Pulmonary artery endothelial cell (primary cell): ENCODE measurements around the gene PDZD2. TPM values are rescaled to one million over a fixed set of nuclear protein-coding genes. Genes with fewer than 3 reads are reported as not detected.

Source experiments
- DNase-seq: peaks from one replicate; pipeline ENCODE4 v3.0.0-alpha.2; 2011; ENCODE audit warnings: low read depth, low spot score
- total RNA-seq: library from RNA; depleted of rRNA; stranded (reverse); fragments of >200 nt; gene quantifications from 2 replicates; pipeline ENCODE4 v1.2.3, GENCODE V29; 2014

Gene PDZD2
- total RNA-seq, 1 donor from 2014 or later: 1.6 TPM

- no peak for DNase-seq
These were observed 279.8 kb downstream of the PDZD2 start for GRCh38 chr5:31918739-31919138.

- no peak for DNase-seq
These were observed 282.9 kb downstream of the PDZD2 start for GRCh38 chr5:31921852-31922305.

DNA sequence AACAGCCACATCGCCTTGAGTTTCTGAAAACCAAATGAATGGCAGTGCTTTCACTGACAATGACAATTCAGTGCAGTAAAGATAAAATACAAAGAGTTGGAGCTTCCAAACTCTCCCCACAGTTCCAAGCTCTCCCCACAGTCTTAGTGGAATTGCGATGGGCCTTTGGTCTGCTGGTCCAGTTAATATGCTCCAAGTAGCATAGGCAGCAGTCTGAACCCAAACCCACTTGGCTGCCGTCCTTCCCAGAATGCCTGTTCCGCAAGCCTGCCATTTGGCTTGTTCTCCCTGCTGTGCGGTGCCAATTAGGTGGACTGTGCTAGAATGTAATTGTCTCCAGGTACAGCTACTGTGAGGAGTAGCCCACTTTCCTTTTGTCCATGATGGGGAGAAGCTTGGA is 285.1 kb downstream of the PDZD2 start:
- DNase-seq: no peak

DNA sequence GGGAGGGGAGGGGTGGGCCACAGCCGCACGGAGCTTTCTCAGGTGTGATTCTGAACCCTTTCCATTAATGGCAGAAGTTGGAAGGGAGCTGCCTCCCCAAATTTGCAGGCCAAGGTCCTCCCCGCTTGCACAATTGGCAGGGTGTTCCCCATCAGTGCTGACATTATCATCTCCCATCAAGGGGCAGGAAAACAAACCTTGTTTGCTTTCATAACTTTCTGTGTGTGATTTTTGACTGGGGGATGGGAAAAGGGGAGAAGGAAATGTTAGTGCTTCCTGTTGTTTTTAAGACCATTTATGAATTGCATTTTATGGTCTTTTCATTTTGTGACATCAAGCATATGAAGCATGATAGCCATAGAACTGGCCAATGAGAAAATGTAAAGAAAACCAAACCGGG is 292.9 kb downstream of the PDZD2 start:
- no peak for DNase-seq

GRCh38 chr5:31934156-31934555 is 295.2 kb downstream of the PDZD2 start:
- DNase-seq: no peak

DNA sequence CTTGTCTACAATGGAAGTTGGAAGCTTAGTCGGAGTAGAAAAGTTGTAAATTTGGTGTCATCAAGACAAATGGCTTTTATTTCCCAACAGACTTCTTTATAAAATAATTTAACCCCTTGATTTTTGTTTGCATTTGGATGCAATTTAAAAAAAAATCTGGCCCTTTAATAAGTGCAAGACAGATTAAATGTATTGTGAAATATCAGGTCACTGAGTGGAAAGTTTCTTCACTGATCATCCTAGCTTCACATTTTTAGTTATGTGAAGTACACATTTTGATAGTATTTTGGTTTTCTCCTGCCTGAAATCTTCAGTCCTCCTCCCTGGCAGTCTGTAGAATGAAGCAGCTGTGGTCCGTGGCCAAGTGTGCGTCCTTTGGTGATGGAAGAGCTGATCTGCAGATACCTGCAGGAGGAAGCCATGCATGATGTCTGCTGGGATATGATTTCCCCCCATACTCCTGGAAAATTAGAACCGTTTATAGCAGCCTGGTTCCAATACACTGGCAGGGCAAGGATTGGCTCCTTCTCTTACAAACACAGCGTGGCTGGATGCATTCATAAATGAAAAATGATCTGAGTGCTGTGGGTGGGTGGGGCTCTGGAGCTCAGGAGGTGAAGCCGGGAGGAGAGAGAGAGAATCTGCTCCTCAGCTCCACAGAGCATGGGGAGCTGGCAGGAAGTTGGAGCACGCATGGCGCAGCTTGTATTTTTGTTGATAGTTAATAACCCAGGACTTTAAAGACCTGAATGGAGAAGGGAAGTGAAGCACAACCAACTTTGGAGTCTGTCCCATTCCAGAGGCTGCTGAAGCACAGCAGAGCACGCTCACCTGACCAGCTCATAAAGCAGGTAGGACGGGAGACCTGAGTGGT is 296.8 kb downstream of the PDZD2 start:
- no peak for DNase-seq

DNA sequence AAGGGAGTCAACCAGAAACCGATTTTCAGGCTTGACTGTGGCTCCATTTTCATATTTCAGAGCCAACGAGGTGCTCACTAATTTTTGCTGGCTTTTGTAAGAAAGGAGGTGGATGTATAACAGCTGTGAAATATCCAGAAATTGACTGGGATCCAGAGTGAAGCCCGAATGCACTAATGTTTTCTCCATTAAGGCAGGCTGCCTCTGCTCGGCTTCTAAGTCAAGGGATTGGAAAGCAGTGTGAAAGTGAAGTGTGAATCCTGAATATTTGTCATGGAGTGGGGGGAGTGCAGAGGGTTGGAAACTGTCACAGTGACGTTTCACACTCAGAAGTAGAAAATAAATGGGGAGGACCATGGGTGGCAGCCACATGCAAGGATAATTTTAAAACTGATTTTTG is 297.8 kb downstream of the PDZD2 start:
- no peak for DNase-seq

GRCh38 chr5:31937226-31937625 is 298.3 kb downstream of the PDZD2 start:
- DNase-seq: no peak

DNA sequence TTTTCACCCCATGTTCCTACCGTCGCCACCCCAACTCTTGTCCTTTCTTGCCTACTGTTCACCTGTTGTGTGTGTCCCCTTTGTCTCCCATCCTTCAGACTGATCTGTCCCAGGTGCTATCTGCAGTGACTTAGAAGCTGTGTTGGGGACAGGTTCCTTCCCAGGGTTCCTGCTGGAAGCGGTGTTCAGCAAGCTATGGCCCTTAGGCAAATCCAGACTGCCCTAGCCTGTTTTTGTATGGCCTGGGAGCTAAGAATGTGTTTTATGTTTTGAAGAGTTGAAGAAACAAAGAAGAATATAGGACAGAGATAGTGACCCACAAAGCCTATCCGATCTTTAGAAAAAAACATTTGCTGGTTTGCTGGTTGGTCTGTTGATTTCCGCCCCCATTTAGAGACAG is 298.8 kb downstream of the PDZD2 start:
- DNase-seq: no peak

- DNase-seq: no peak
These were observed 300.2 kb downstream of the PDZD2 start for GRCh38 chr5:31939151-31939550.

DNA sequence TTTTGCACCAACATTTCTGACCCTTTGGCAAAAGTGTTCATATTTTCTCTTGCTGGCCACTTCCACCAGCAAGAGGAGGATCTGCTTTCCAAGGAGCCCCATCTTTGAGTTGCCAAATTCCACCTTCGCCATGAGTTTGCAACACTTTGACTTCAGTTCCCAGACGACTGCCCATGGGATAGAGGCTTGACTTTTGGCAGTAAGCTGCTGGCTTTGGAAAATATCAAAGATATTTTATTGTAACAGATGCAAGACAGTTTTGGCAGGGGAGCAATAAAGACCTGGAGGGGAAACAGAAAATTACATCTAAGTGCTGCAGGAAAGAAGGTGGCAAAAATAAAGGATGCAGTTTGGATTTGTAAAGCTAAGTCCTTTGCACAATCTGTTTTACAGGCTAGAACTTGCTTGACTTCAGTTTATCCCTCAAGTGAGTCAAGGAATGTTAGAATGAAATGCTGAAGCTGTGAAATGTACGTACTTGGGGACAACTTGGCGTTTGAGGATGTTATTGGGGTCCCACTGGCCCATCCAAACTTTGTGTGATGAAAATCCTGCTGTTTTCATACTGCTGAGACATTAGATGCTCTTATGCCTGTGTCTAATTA is 302.3 kb downstream of the PDZD2 start:
- DNase-seq: no peak

- no peak for DNase-seq
These were observed 303.6 kb downstream of the PDZD2 start for GRCh38 chr5:31942546-31942945.

DNA sequence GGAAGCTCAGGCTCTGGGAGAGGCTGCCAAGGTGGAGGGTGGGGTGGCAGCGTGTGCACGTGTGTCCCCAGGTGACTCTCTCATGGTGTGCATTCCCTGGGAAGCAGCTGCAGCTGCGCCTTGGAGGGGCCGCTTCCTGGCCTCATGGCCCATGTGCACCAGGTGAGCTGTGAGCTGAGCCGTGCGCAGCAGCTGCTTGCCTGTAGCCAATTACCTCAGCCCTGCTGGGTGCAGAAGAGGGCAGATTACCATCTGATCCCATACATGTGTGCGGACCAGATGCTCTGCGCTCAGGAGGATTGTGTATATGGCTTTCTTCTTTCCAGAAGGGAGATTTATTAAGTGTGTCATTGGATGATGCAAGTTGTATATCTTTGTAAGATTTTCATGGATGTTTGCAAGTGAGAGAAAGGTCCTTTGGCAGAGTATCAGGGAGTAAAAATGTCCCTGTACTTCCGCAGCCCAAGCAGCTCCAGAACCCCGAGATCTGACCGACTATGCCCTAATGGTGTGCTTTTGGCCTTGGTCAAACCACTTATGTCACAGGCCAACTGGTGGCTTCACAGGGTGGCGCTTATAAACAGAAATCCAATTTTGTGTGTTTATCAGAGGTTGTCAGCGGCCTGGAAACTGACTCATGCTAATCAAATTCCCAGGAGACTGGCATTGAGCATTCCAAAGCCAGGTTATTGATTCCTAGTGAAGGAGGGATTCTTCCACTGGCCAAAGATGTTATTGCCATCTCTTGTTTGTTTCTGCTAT is 305.9 kb downstream of the PDZD2 start:
- DNase-seq: no peak

DNA sequence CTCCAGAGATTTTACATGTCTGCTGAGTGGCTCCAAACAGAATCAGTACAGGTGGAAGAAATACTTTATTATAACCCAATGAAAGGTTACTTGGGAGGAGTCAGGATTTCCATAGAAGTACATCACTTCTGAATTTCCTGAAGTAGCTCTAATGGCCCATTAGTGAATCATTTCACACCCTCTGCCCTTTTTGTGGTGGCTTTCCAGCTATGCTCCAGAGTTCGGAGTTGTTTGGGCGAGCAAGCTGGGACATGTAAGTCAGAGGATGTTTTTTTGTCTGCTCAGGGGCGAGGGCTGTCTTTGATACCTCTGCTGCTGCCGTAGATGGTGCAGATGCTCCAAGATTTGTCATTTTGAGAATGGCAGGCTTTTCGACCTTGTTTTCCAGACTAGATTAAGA is 309.1 kb downstream of the PDZD2 start:
- no peak for DNase-seq

DNA sequence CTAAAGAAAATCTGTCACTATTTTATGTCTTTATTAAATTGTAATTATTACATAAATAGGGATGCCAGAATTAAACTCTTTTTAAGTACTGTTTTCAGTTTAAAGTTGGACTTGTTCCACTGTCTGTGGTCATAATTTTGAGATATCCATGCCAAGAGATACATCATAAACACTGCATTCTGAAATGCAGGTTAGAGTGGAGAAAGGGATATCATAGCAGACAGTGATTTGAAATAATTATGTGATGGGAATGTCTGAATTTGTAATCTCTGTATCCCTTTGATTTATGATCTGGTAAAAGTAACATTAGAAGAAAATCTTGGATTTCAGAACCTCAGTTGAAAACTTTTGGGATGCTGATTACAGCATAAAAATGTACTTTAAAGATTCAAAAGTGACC is 313.1 kb downstream of the PDZD2 start:
- DNase-seq: no peak

GRCh38 chr5:31954091-31954490 is 315.2 kb downstream of the PDZD2 start:
- no peak for DNase-seq

DNA sequence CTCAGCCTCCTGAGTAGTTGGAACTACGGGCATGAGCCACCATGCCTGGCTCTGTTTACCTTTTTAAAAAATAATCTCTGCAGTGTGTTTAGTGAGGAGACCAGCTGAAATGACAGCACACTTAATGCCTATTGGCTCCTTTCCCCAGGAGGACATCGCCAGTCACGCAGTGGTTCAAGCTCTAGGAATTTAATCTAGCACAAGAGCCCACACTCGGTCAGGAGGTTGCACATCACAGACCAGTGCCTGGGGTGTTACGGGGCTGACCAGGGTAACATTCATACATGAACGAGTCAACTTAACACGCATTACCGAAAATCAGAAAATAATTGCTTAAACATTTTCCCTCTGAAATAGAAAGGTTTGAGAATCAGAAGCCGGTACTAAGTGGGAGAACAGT is 318.2 kb downstream of the PDZD2 start:
- no peak for DNase-seq

DNA sequence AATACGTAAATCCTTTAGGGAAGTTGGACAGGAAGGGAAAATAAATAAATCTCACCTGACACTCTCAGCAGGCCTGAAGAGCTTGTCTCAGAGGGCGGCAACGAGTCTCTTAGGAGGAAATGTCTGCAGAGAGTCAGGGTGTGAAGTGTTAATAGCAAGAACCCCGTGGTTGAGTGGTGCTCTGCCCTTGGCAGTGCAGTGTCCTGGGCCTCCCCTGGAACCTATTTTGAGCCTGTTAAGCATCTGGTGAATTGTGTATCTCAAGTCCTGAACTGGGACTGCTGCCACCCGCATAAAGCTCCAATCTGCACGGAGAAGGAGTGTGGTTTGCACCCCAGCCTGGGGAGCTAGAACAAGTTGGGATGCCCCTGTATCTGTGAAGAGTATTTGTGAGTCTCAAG is 323.4 kb downstream of the PDZD2 start:
- no peak for DNase-seq

DNA sequence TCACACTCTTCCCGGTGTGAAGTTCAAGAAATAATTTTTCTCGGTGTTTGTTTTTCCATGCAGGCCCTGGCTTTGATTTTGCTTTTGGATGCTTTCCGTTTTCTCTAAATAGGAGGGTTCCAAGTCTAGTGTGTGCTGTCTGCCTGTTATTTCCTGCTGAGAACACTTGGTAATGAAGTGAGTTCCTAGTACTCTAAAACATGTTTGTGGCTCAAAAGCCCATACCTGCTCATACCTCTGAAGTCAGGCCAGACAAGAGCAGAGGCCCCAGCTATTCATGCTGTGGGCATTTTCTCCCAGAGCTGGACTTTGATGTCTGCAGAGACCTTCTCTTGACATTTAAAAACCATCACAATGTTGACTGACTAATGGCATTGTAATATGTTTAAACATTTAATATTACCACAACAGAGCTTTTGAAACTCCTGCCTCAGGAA is 324.0 kb downstream of the PDZD2 start:
- no peak for DNase-seq

DNA sequence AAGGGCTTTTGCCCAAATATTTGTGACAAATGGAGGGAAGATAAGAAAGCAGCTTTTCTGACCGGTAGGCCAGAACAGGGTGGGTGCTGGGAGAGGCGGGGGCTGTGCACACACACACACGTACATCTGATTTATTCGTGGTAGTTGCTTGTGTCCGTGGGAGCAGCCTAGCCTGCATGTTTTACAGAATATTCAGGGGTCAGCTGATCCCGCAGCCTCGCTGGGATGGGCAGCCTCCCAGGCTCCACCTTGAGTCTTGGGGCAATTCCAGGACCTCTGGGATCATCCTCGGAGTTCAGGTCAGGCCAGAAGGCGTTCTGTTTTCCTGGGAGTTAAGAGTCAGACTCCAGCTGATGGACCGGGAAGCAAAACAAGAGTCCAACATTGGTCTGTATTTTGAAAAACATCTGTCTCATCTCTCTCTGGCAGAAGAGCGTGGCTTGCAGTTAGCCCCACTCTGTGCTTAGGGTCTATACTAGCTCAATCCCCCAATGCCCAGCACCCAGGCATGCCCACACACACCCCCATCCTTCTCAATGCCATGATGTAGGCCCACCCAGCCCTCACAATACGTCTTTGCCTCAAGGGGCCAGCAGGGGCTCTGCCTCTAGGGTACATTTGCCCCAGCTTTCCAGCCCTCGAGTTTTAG is 324.6 kb downstream of the PDZD2 start:
- no peak for DNase-seq

- no peak for DNase-seq
These were observed 325.1 kb downstream of the PDZD2 start for GRCh38 chr5:31964007-31964360.

DNA sequence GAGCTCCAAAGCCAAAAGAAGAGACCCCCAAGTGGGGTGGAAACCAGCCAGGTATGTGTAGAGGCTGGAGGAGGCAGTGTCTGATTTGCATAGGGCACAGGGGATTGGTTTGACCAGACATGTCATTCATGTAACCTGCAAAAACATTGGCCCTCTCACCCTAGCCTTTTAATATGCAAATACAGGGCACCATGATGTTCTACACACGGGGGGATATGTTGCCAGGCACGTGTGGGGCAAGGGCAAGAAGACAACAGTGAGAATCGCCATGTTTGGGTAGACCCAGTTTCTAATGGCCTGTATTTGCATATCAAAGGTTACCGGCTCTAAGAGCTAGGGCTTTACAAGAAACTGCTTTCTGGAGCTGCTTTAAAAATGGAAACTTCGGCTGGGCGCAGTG is 326.3 kb downstream of the PDZD2 start:
- no peak for DNase-seq
